Measurements from ENCODE around the gene PLA2G4D.

DNA sequence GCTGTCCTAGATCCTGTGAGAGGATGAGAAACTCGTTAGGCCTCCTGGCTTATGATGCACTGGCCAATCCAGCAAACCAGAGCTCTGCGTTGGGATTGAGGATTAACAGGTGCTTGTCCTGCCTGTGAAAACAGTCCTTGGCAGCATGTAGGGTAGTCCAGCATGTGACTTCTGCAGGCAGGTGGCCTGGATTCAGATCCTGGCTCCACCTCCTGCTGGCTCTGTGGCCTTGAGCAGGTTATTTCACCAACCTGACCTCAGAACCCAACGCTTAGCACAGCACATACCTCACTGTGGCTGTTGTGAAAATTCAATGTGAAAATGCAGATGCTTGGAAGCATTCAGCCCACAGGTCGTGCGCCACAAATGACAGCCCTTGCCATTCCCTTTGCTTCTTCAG is 33.6 kb downstream of the PLA2G4D start:
- TF ChIP-seq EZH2 (optimal IDR thresholded peaks at IDR 0.05; ENCODE audit: low read depth, low read length) = no peak
- TF ChIP-seq CTCF (IDR thresholded peaks at IDR 0.05; ENCODE audit: low read length) = no peak
- TF ChIP-seq EZH2phosphoT487 (IDR thresholded peaks at IDR 0.05; ENCODE audit: low read length) = no peak
